ENCODE results near the gene AMN1.
A peak's percentile ranks its signal among the peaks of the same experiment; 100 is the strongest.
"Not testable (repeated sequence)": the region's sequence is repeated elsewhere in the genome, so short reads cannot be mapped to it uniquely, and the experiment has no call there.

Gene AMN1

GRCh38 chr12:31732926-31733548, 4.2 kb upstream of the AMN1 start:
- DNase-seq, result no peak

GRCh38 chr12:31731203-31731602, 2.4 kb upstream of the AMN1 start:
- DNase-seq, result not testable (repeated sequence)

- no peak for DNase-seq
These were observed 884 bp upstream of the AMN1 start for GRCh38 chr12:31729705-31730104.

- peak; percentile 46 for DNase-seq
These were observed 418 bp downstream of the AMN1 start for GRCh38 chr12:31728289-31728916.

GRCh38 chr12:31727192-31727591, 1.6 kb downstream of the AMN1 start:
- DNase-seq, result no peak

GRCh38 chr12:31726575-31726974, 2.2 kb downstream of the AMN1 start:
- no peak for DNase-seq

- DNase-seq, result no peak
These were observed 4.3 kb downstream of the AMN1 start for GRCh38 chr12:31724557-31724956.

- no peak for DNase-seq
These were observed 6.2 kb downstream of the AMN1 start for GRCh38 chr12:31722580-31722979.

GRCh38 chr12:31718542-31719198, 10.2 kb downstream of the AMN1 start:
- DNase-seq, result not testable (repeated sequence)

GRCh38 chr12:31716998-31717397, 11.8 kb downstream of the AMN1 start:
- DNase-seq, result not testable (repeated sequence)

- peak; percentile 45 for DNase-seq
These were observed 13.5 kb downstream of the AMN1 start for GRCh38 chr12:31715283-31715825.

- DNase-seq, result no peak
These were observed 14.2 kb downstream of the AMN1 start for GRCh38 chr12:31714406-31715271.

GRCh38 chr12:31712877-31713276, 15.9 kb downstream of the AMN1 start:
- DNase-seq, result no peak

- no peak for DNase-seq
These were observed 18.6 kb downstream of the AMN1 start for GRCh38 chr12:31710021-31710818.

GRCh38 chr12:31708118-31708517, 20.7 kb downstream of the AMN1 start:
- not testable (repeated sequence) for DNase-seq

- DNase-seq, result no peak
These were observed 23.2 kb downstream of the AMN1 start for GRCh38 chr12:31705621-31706020.

GRCh38 chr12:31702047-31702446, 26.8 kb downstream of the AMN1 start:
- DNase-seq, result no peak

GRCh38 chr12:31689921-31690320, 38.9 kb downstream of the AMN1 start:
- not testable (repeated sequence) for DNase-seq

GRCh38 chr12:31687101-31687527, 41.7 kb downstream of the AMN1 start:
- DNase-seq, result no peak

GRCh38 chr12:31685801-31686200, 43.0 kb downstream of the AMN1 start:
- no peak for DNase-seq

- peak; percentile 85 for DNase-seq
These were observed 46.5 kb downstream of the AMN1 start for GRCh38 chr12:31682136-31682962.

Data from NCI-H2029 (cell line).